ENCODE data around the gene SEC23A.
A peak's percentile ranks its signal among the peaks of the same experiment; 100 is the strongest.
"Not testable (repeated sequence)": the region's sequence is repeated elsewhere in the genome, so short reads cannot be mapped to it uniquely, and the experiment has no call there.

SEC23A gene

GRCh38 chr14:39028620-39029019 is 74.4 kb downstream of the SEC23A start:
- DNase-seq: no peak

- no peak for DNase-seq
Measured at GRCh38 chr14:39025810-39026627, 77.0 kb downstream of the SEC23A start.

GRCh38 chr14:39025250-39025809 is 77.7 kb downstream of the SEC23A start:
- DNase-seq: no peak

GRCh38 chr14:39023939-39024871 is 78.8 kb downstream of the SEC23A start:
- DNase-seq: no peak

- DNase-seq: not testable (repeated sequence)
Measured at GRCh38 chr14:39017096-39018016, 85.7 kb downstream of the SEC23A start.

DNA sequence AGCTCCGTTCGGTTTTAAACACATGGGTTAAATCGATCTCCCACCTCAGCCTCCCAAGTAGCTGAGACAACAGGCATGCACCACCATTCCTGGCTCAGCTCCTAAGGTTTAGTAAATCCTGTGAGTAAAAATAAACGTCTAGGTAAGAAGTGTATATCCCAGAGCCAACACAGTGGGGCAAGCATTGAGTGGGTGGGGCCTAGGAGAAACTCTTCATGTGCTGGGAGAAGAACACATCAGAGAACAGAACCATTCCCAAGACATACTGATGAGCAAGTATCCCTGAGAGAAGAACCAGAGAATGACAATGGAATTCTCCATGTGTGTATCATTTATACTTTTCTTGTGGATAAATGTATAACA is 86.3 kb downstream of the SEC23A start:
- no peak for DNase-seq

- DNase-seq: peak; percentile 15
Measured at GRCh38 chr14:39015964-39016577, 87.0 kb downstream of the SEC23A start.

DNA sequence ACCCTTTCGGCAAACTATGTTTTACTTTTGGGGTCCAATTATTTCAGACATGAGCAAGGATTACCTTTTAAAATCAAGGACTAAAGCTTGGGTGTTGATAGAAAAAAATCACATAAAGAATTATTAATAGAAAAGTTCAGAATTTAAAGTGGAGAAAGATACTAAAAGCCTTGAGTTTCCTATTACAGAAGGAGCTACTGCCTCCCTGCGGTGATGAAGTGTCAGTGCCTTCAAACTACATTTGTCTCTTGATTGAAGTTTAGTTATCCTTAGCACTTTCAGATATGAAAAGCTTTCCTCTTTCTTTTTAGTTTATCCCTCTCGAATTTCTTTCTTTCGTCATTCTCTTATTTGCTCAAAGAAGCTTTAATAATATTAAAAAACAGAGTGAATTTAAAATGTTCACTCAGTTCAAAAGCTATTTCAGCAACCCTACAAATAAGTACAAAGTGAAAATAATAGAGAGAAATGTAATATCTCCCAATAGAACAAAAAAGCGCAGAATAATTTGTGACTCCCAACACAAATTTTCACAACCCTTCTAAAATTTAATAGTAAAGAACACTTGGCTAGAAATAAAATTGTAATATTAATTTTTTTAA is 87.6 kb downstream of the SEC23A start:
- peak; percentile 51 for DNase-seq

- DNase-seq: no peak
Measured at GRCh38 chr14:39014460-39014859, 88.6 kb downstream of the SEC23A start.

DNA sequence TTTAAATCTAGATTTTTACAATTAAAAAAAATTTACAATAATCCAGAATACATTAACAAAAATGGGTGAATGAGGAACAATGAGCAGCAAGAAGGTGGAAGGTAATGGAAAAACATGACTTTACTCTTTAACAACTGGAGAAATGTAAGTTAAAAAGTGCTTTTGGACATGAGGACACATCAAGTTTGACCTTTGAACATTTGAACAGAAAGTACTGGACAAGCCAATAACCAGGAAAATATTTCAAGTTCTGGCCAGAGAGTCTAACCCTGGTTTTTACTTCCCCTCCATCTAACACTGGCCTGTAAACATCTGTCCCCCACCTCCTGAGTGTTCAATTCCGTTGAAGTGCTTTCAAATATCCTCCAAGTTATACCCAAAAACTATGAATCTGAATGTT is 94.1 kb downstream of the SEC23A start:
- not testable (repeated sequence) for DNase-seq

DNA sequence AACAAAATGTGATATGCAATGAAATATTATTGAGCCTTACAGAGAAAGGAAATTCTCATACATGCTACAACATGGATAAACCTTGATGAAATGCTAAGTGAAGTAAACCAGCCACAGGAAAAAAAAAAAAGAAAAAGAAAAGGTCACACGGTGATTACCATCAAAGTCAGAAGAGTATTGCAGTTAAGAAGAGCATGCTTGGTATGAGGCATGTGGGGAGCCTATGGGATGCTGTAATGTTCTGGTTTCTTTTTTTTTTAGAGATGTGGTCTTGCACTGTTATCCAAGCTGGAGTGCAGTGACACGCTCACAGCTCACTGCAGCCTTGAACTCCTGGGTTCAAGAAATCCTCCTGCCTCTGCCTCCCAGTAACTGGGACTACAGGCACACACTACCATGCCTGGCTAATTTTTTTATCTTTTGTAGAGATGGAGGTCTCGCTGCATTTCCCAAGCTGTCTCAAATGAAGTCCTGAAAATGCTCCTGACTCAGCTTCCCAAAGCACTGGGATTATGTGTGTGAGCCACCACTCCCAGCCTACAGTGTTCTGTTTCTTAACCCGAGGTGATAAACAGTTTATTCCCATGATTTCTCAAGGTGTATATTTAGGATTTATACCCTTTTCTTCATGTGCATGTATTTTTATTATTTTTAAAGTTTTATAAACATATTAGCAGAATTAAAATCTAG is 96.2 kb downstream of the SEC23A start:
- DNase-seq: peak; percentile 15

DNA sequence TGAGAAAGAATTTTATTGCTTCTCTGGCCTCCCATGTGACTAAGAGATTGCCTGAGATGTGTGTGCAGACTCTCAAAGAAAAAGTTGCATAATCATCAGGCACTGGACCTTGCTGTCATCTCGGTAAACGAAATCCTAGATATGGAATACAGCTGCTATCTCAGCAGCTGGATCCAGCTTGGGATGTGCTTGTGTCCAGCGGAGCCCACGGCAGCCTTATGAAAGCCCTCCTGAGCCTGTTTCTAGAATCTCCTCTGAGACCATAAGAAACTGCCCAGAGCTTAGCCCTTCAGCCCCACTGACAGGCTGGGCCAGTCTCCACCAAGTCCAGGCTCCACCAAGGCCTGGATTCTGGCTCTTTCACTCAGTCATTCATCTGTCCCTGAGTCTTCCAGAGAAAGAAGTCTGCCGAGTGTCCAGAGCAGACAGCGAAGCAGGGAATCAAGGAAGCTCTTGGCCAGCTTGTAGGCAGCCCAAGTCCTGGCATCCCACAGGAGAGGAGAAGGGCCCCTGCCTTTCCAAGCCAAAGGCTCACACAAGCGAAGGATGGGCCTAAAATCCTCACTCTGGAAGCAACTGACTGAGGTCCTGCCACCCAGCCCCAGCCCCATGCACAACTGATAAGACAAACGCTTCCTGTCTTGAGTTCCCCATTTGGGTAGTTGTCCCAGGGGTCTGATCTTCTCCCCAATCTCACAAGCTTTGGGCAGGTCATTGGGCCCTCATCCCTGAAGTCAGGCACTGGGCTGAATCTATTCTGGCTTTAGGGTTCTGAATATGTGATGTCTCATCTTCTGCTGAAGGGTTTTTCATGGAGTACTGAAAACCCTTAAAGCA is 97.8 kb downstream of the SEC23A start:
- no peak for DNase-seq

DNA sequence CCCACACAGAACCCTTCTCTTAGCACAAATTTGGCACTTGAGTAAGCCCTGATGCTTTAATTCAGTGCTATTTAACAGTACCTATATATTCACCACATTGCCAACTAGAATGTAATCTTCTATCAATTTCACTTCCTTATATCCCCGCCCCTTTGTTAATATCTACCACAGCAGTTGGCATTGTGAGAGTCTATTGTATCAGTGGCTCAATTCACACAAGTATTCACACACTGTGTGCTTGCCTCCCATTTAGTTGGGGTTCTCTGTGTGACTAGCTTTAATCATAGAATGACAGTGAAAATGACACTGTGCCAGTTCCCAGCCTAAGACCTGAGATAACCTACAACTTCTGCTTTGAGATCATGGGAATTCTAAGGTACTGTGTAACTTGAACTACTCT is 103.1 kb downstream of the SEC23A start:
- no peak for DNase-seq

GRCh38 chr14:38994731-38995130 is 108.3 kb downstream of the SEC23A start:
- no peak for DNase-seq

- DNase-seq: no peak
Measured at GRCh38 chr14:38993981-38994380, 109.1 kb downstream of the SEC23A start.

- DNase-seq: no peak
Measured at GRCh38 chr14:38992067-38992844, 110.8 kb downstream of the SEC23A start.

- DNase-seq: no peak
Measured at GRCh38 chr14:38991299-38991698, 111.7 kb downstream of the SEC23A start.

- DNase-seq: no peak
Measured at GRCh38 chr14:38989922-38990546, 113.0 kb downstream of the SEC23A start.

- DNase-seq: no peak
Measured at GRCh38 chr14:38987781-38988180, 115.3 kb downstream of the SEC23A start.
